Ovary (tissue), 3 donors: ENCODE results near the gene ZNF277.

Experiments
- CTCF ChIP-seq, 3 donors: fragments of 450-650 bp in 2 of 3; fragments of 200-600 bp in 1 of 3; IDR thresholded peaks; one replicate each; pipeline versions ENCODE4 v1.5.1 to v1.8.0; 2016 to 2022; ENCODE audit warnings: antibody characterized with exemption in 3 of 3, mild to moderate bottlenecking in 1 of 3
- POLR2A ChIP-seq: fragments of 450-650 bp; IDR thresholded peaks from one replicate; pipeline ENCODE4 v1.6.1; 2017; ENCODE audit warnings: antibody characterized with exemption, mild to moderate bottlenecking, moderate library complexity
- donor health status: DM: no; HTN: no; CAD: no.

GRCh38 chr7:112347088-112347487, 140.6 kb downstream of the ZNF277 start:
- TF ChIP-seq CTCF (IDR thresholded peaks at IDR 0.05) (no peak), POLR2A (no peak)
